NCI-H82 treated with DMSO at 0.1 percent for 48 hours (cell line): Measurements from ENCODE around the gene TOMM34.

Experiments
- DNase-seq: peaks from one replicate; lab custom pipeline; 2025; ENCODE audit not compliant: unreplicated experiment; lab: John Stamatoyannopoulos, UW

The TOMM34 gene

GRCh38 chr20:44936510-44936909 lies 23.7 kb downstream of the TOMM34 start:
- no peak for DNase-seq

- no peak for DNase-seq
These were observed 27.3 kb downstream of the TOMM34 start for GRCh38 chr20:44932916-44933315.

- no peak for DNase-seq
These were observed 28.3 kb downstream of the TOMM34 start for GRCh38 chr20:44931911-44932310.

- no peak for DNase-seq
These were observed 29.6 kb downstream of the TOMM34 start for GRCh38 chr20:44930517-44931168.

GRCh38 chr20:44928595-44928994 lies 31.6 kb downstream of the TOMM34 start:
- DNase-seq: no peak

- no peak for DNase-seq
These were observed 35.7 kb downstream of the TOMM34 start for GRCh38 chr20:44924541-44924940.

- DNase-seq: no peak
These were observed 38.8 kb downstream of the TOMM34 start for GRCh38 chr20:44921447-44921846.

GRCh38 chr20:44918761-44919160 lies 41.4 kb downstream of the TOMM34 start:
- DNase-seq: no peak

GRCh38 chr20:44918342-44918741 lies 41.9 kb downstream of the TOMM34 start:
- no peak for DNase-seq

- DNase-seq: no peak
These were observed 42.8 kb downstream of the TOMM34 start for GRCh38 chr20:44917399-44917798.

GRCh38 chr20:44916586-44916985 lies 43.6 kb downstream of the TOMM34 start:
- DNase-seq: no peak

- DNase-seq: no peak
These were observed 45.3 kb downstream of the TOMM34 start for GRCh38 chr20:44914924-44915323.

- no peak for DNase-seq
These were observed 48.0 kb downstream of the TOMM34 start for GRCh38 chr20:44912189-44912588.

GRCh38 chr20:44911264-44911921 lies 48.8 kb downstream of the TOMM34 start:
- DNase-seq: no peak

- DNase-seq: no peak
These were observed 49.4 kb downstream of the TOMM34 start for GRCh38 chr20:44910690-44911262.

GRCh38 chr20:44909872-44910689 lies 50.1 kb downstream of the TOMM34 start, which contains the start of gene PABPC1L:
TSS of gene PABPC1L (plus strand) at chr20:44910060. CDS start at chr20:44910144, 84 bp downstream.
- peak; percentile 56 for DNase-seq

- DNase-seq: no peak
These were observed 51.0 kb downstream of the TOMM34 start for GRCh38 chr20:44908987-44909871.

- no peak for DNase-seq
These were observed 55.8 kb downstream of the TOMM34 start for GRCh38 chr20:44904377-44904776.

GRCh38 chr20:44901974-44902373 lies 58.2 kb downstream of the TOMM34 start:
- DNase-seq: no peak

GRCh38 chr20:44900231-44900854 lies 59.9 kb downstream of the TOMM34 start:
- no peak for DNase-seq
